K562 (cell line): ENCODE measurements around the gene UTP4. TPM values are rescaled to one million over a fixed set of nuclear protein-coding genes. Genes with fewer than 3 reads are reported as not detected.

Source experiments
- ATAC-seq: fragments of 200-7000 bp; cut with Tn5 transposase; 3 replicates; pipeline ENCODE4 v1.9.1; 2020; ENCODE audit warnings: moderate library complexity
- BruUV-seq: library from RNA; stranded (reverse); fragments of 400-500 nt; replicated peaks from 2 replicates; lab custom pipeline; 2021; lab: Mats Ljungman, UMichigan
- CTCF ChIA-PET: fragments of 300-600 bp; formaldehyde crosslinking; extraction: SDS; loops from one replicate; lab custom pipeline; 2021; ENCODE audit warnings: low intra/inter-chr PET ratio; lab: Yijun Ruan, JAX
- POLR2A ChIA-PET: fragments of 300-600, 350-650 bp; sonication (Branson Sonifier 250); formaldehyde crosslinking; extraction: SDS; loops from one replicate; lab custom pipeline; 2021; ENCODE audit warnings: antibody characterized with exemption, inconsistent platforms; lab: Yijun Ruan, JAX
- DNase-seq, 4 experiments: peaks; one replicate each; pipeline versions ENCODE4 v3.0.0 to v3.0.0-alpha.2; 2011 to 2018; ENCODE audit warnings: low spot score in 3 of 4, mixed read lengths in 3 of 4; ENCODE audit errors: extremely low read depth in 1 of 4
- FAIRE-seq: peaks from 2 replicates; lab custom pipeline; 2011; peaks lifted over from hg19 to GRCh38; lab: Jason Lieb, UNC
- H2AFZ ChIP-seq: 2 replicates; pipeline ENCODE4 v1.6.0; 2011; ENCODE audit warnings: low read depth, low read length, control low read depth, inconsistent platforms
- H3K27ac ChIP-seq: fragments of 200-600 bp; 3 replicates; pipeline ENCODE4 v1.8.0; 2011; ENCODE audit warnings: low read depth, mild to moderate bottlenecking, control low read depth, inconsistent platforms, low read length, moderate library complexity, mixed read lengths; ENCODE audit errors: extremely low read depth
- H3K27me3 ChIP-seq, 2 experiments: fragments of 300-600 bp in 1 of 2; 2 replicates in 1 of 2; 3 replicates in 1 of 2; pipeline versions ENCODE4 v1.6.0 to v1.8.0; 2011; ENCODE audit warnings: inconsistent platforms in 2 of 2, low read length in 2 of 2, mild to moderate bottlenecking in 1 of 2, mixed read lengths in 1 of 2, moderate library complexity in 1 of 2; ENCODE audit not compliant: control insufficient read depth in 2 of 2, insufficient read depth in 2 of 2
- H3K36me3 ChIP-seq: fragments of 300-600 bp; 3 replicates; pipeline ENCODE4 v1.8.0; 2011; ENCODE audit warnings: mild to moderate bottlenecking, low read length, inconsistent platforms; ENCODE audit not compliant: control insufficient read depth, insufficient read depth
- H3K4me1 ChIP-seq, 2 experiments: fragments of 200-600 bp in 1 of 2; replicated peaks in 1 of 2; 2 replicates in 1 of 2; 3 replicates in 1 of 2; pipeline versions ENCODE4 v1.5.1 to v1.8.0; 2011; ENCODE audit warnings: inconsistent platforms in 2 of 2, low read length in 2 of 2, mild to moderate bottlenecking in 1 of 2, mixed read lengths in 1 of 2, moderate library complexity in 1 of 2; ENCODE audit not compliant: control insufficient read depth in 2 of 2, insufficient read depth in 2 of 2
- H3K4me2 ChIP-seq: 2 replicates; pipeline ENCODE4 v1.6.1; 2011; ENCODE audit warnings: low read length, control low read depth, inconsistent platforms, mixed read lengths; ENCODE audit not compliant: insufficient read depth
- H3K4me3 ChIP-seq: fragments of 200-600 bp; sonication (generic), shearing (Covaris generic); 2 replicates; pipeline ENCODE4 v1.5.1; 2016; ENCODE audit warnings: control low read depth, inconsistent platforms
- H3K79me2 ChIP-seq: fragments of 200-600 bp; 3 replicates; pipeline ENCODE4 v1.8.0; 2011; ENCODE audit warnings: low read length, inconsistent platforms; ENCODE audit not compliant: control insufficient read depth, insufficient read depth
- H3K9ac ChIP-seq, 2 experiments: 2 replicates each; pipeline versions ENCODE4 v1.6.0 to v1.6.1; 2011; ENCODE audit warnings: low read depth in 2 of 2, low read length in 2 of 2, control low read depth in 1 of 2, inconsistent platforms in 1 of 2, mild to moderate bottlenecking in 1 of 2, mixed read lengths in 1 of 2; ENCODE audit not compliant: insufficient read depth in 1 of 2
- H3K9me1 ChIP-seq: one replicate; pipeline ENCODE4 v1.6.0; 2011; ENCODE audit warnings: inconsistent platforms, mild to moderate bottlenecking, low read length, moderate library complexity; ENCODE audit not compliant: control insufficient read depth, insufficient read depth
- H3K9me3 ChIP-seq: replicated peaks from 2 replicates; pipeline ENCODE4 v1.5.1; 2011; ENCODE audit warnings: low read depth, low read length, inconsistent platforms; ENCODE audit not compliant: control insufficient read depth, insufficient read depth
- H4K20me1 ChIP-seq: replicated peaks from 2 replicates; pipeline ENCODE4 v1.6.1; 2011; ENCODE audit warnings: low read length, inconsistent platforms, mixed read lengths; ENCODE audit not compliant: control insufficient read depth, insufficient read depth
- ARID1B ChIP-seq: fragments of 450-650 bp; IDR thresholded peaks from 2 replicates; pipeline ENCODE4 v1.6.1; 2016; ENCODE audit warnings: antibody characterized with exemption, mild to moderate bottlenecking, inconsistent platforms
- BRF1 ChIP-seq: IDR thresholded peaks from 3 replicates; pipeline ENCODE4 v1.6.1; 2011; ENCODE audit warnings: borderline replicate concordance, mild to moderate bottlenecking; ENCODE audit not compliant: insufficient read length; ENCODE audit errors: extremely low read depth
- CBFB ChIP-seq: sonication (generic); formaldehyde crosslinking; IDR thresholded peaks from 2 replicates; pipeline ENCODE4 v1.4.0; 2020; ENCODE audit warnings: mild to moderate bottlenecking, missing genetic modification reagents
- CHD1 ChIP-seq: fragments of 200-600 bp; sonication (generic); IDR thresholded peaks from one replicate; pipeline ENCODE4 v1.6.1; 2012; ENCODE audit warnings: mild to moderate bottlenecking, moderate library complexity, low read length, inconsistent platforms
- ETV6 ChIP-seq, 3 experiments: fragments of 150-350 bp in 1 of 3; sonication (generic) in 1 of 3; formaldehyde crosslinking in 1 of 3; IDR thresholded peaks; 2 replicates each; pipeline versions ENCODE4 v1.6.1 to v1.8.0; 2014 to 2022; ENCODE audit warnings: borderline replicate concordance in 2 of 3, low read depth in 2 of 3, antibody characterized with exemption in 1 of 3, low read length in 1 of 3, mild to moderate bottlenecking in 1 of 3, missing genetic modification reagents in 1 of 3
- GTF2B ChIP-seq: IDR thresholded peaks from 2 replicates; pipeline ENCODE4 v1.6.1; 2011; ENCODE audit not compliant: insufficient read length; ENCODE audit errors: extremely low read depth
- KDM1A ChIP-seq, 2 experiments: fragments of 450-650 bp; IDR thresholded peaks; 2 replicates each; pipeline ENCODE4 v1.6.1; 2016; ENCODE audit warnings: mild to moderate bottlenecking in 2 of 2
- KLF10 ChIP-seq: fragments of 250-450 bp; sonication (Bioruptor Pico); IDR thresholded peaks from 2 replicates; pipeline ENCODE4 v1.6.1; 2021; ENCODE audit warnings: matching md5 sums
- MEF2D ChIP-seq: conservative IDR thresholded peaks from 2 replicates; pipeline ENCODE4 v1.6.1; 2016; ENCODE audit warnings: low read depth, missing genetic modification characterization, missing compliant biosample characterization
- NFRKB ChIP-seq: fragments of 450-650 bp; IDR thresholded peaks from 2 replicates; pipeline ENCODE4 v1.6.1; 2016; ENCODE audit warnings: low read depth
- NR2F6 ChIP-seq: fragments of 450-650 bp; formaldehyde crosslinking; IDR thresholded peaks from 2 replicates; pipeline ENCODE4 v1.4.0; 2020; ENCODE audit warnings: mild to moderate bottlenecking
- NUFIP1 ChIP-seq: fragments of 450-650 bp; IDR thresholded peaks from 2 replicates; pipeline ENCODE4 v1.6.1; 2018; ENCODE audit not compliant: partially characterized antibody
- PHF21A ChIP-seq: fragments of 450-650 bp; IDR thresholded peaks from 2 replicates; pipeline ENCODE4 v1.6.1; 2017; ENCODE audit warnings: low read depth, borderline replicate concordance
- PURB ChIP-seq: sonication (generic); formaldehyde crosslinking; IDR thresholded peaks from 2 replicates; pipeline ENCODE4 v1.9.0; 2021; ENCODE audit warnings: low read depth, mild to moderate bottlenecking, missing genetic modification reagents
- RBFOX2 ChIP-seq: fragments of 200-400 bp; formaldehyde crosslinking; IDR thresholded peaks from 2 replicates; pipeline ENCODE4 v1.6.1; 2017; ENCODE audit warnings: low read depth, mild to moderate bottlenecking, low read length, moderate library complexity
- RBM22 ChIP-seq: fragments of 200-400 bp; formaldehyde crosslinking; IDR thresholded peaks from 2 replicates; pipeline ENCODE4 v1.6.1; 2018; ENCODE audit warnings: low read length, low read depth; ENCODE audit not compliant: poor library complexity, severe bottlenecking
- ZBTB7A ChIP-seq: IDR thresholded peaks from 2 replicates; pipeline ENCODE4 v1.6.1; 2011; ENCODE audit warnings: low read depth, mild to moderate bottlenecking, low read length, moderate library complexity, borderline replicate concordance; ENCODE audit not compliant: control insufficient read depth
- ZFP1 ChIP-seq: fragments of 450-650 bp; formaldehyde crosslinking; IDR thresholded peaks from 2 replicates; pipeline ENCODE4 v1.4.0; 2020; ENCODE audit warnings: mild to moderate bottlenecking, mixed read lengths
- WGBS: fragments of 100-300 bp; shearing (Covaris generic); methylation state at CpG from one replicate; pipeline ENCODE4 v1.1.6; 2016; ENCODE audit warnings: low coverage, mixed read lengths; ENCODE audit not compliant: insufficient coverage; ENCODE audit errors: missing lambda C conversion rate; 5-methylcytosine and 5-hydroxymethylcytosine counted together
- in situ Hi-C: fragments of 300-500 bp; cut with MboI; formaldehyde crosslinking; loops from 4 replicates; pipeline ENCODE4 v1.15.0; 2018; ENCODE audit warnings: inconsistent platforms, mixed read lengths
- intact Hi-C: fragments of 100-400 bp; cut with micrococcal nuclease; formaldehyde crosslinking; loops from 2 replicates; pipeline ENCODE4 v1.14.2; 2022
- polyA plus RNA-seq, 8 experiments: library from polyadenylated mRNA; depleted of rRNA in 4 of 8; stranded (reverse) in 5 of 8; unstranded in 3 of 8; fragments of >200 nt; fragmentation: Nextera tagmentation in 2 of 8; fragmentation: Illumina TruSeq in 1 of 8; extraction: Ambion mirVana in 2 of 8; extraction: Trizol in 1 of 8; gene quantifications; 2 replicates each; pipeline versions ENCODE4 v1.2.1 to v1.2.3, GENCODE V29; 2011 to 2014; ENCODE audit warnings: inconsistent platforms in 1 of 8, missing spikeins in 1 of 8
- total RNA-seq, 7 experiments: library from RNA; depleted of rRNA in 6 of 7; stranded (reverse); fragments of >200 nt in 6 of 7; fragmentation: Illumina TruSeq in 2 of 7; extraction: Trizol in 2 of 7; gene quantifications; 2 replicates each; pipeline versions ENCODE4 v1.2.1 to v1.2.3, GENCODE V29; 2011 to 2021; ENCODE audit warnings: low replicate concordance in 1 of 7
- TF ChIP-seq, protein P1 (sequence below): sonication (generic); formaldehyde crosslinking; IDR thresholded peaks from 2 replicates; pipeline ENCODE4 v1.4.0; 2020; ENCODE audit warnings: mild to moderate bottlenecking, missing genetic modification reagents

The UTP4 gene
- total and polyA plus RNA-seq, 9 of the 15 experiments (the other 6 are each of a cell fraction or from before 2014, with no cell fraction given), result 46.1 to 203 (median 145) TPM

GRCh38 chr16:69188236-69188549, 55.7 kb downstream of the UTP4 start:
- peak overlapping the region; percentile 70 to 95; a peak in 3 of 4 replicates for H3K9ac ChIP-seq
- ChIA-PET CTCF (interaction anchor here (0.6 kb wide), 1 partner anchor 17 kb away, joined by 4 read pairs; no protein-coding TSS in a partner anchor), POLR2A (interaction anchor here (0.6 to 1.3 kb wide), 3 partner anchors 11 to 30 kb away, joined by 3 to 4 read pairs (median 3); no protein-coding TSS in a partner anchor)
- BruUV-seq, result no TSS peak
- peak overlapping the region; percentile 62; the same call in 1 of the 2 replicates for H2AFZ ChIP-seq
- H3K27me3 ChIP-seq, result no peaks in the 10 kb centered on the region
- WGBS, result 25% methylated on average over 5 of the region's 5 CpGs
- no peaks in the 10 kb centered on the region for H3K9me3 ChIP-seq
- ATAC-seq, result no peak
- H3K36me3 ChIP-seq, result no peaks in the 10 kb centered on the region
- peak overlapping the region; percentile 67 for H3K4me3 ChIP-seq
- intact Hi-C loops (no loop called here), in situ Hi-C loops (no loop called here)
- no peak overlapping the region for H3K27ac ChIP-seq
- H3K9me1 ChIP-seq, result no peaks in the 10 kb centered on the region
- peak overlapping the region; percentile 89 for H3K4me2 ChIP-seq
- FAIRE-seq, result no peak
- H4K20me1 ChIP-seq, result no peaks in the 10 kb centered on the region; the same call in 1 of the 2 replicates
- H3K4me1 ChIP-seq, result peaks cover 15 to 19% of the 10 kb centered on the region in 2 experiments
- DNase-seq, result no peak
- H3K79me2 ChIP-seq, result peaks cover 13% of the 10 kb centered on the region
- TF ChIP-seq ZBTB7A (no peak), ETV6 (IDR thresholded peaks at IDR 0.05; ENCODE audit: borderline replicate concordance in 1 of 2, low read depth in 2 of 2, low read length in 1 of 2) (no peak), ETV6 (CRISPR knock-in tag; IDR thresholded peaks at IDR 0.05; ENCODE audit: borderline replicate concordance) (no peak), RBM22 (no peak), NR2F6 (CRISPR knock-in tag) (no peak), KLF10 (CRISPR knock-in tag) (no peak), ARID1B (no peak), BRF1 (no peak), PURB (CRISPR knock-in tag) (no peak), CBFB (CRISPR knock-in tag) (no peak), ZFP1 (CRISPR knock-in tag) (no peak), GTF2B (no peak), MEF2D (tag) (no peak), PHF21A (no peak), CHD1 (no peak), NUFIP1 (no peak), NFRKB (no peak), RBFOX2 (no peak), KDM1A (IDR thresholded peaks at IDR 0.05) (no peak)
- TF ChIP-seq, protein P1, sequence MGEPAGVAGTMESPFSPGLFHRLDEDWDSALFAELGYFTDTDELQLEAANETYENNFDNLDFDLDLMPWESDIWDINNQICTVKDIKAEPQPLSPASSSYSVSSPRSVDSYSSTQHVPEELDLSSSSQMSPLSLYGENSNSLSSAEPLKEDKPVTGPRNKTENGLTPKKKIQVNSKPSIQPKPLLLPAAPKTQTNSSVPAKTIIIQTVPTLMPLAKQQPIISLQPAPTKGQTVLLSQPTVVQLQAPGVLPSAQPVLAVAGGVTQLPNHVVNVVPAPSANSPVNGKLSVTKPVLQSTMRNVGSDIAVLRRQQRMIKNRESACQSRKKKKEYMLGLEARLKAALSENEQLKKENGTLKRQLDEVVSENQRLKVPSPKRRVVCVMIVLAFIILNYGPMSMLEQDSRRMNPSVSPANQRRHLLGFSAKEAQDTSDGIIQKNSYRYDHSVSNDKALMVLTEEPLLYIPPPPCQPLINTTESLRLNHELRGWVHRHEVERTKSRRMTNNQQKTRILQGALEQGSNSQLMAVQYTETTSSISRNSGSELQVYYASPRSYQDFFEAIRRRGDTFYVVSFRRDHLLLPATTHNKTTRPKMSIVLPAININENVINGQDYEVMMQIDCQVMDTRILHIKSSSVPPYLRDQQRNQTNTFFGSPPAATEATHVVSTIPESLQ (CRISPR knock-in tag), result no peak
